K562 (cell line): ENCODE results near the gene CTDSP2. TPM values are rescaled to one million over a fixed set of nuclear protein-coding genes. Genes with fewer than 3 reads are reported as not detected.
A peak's percentile ranks its signal among the peaks of the same experiment; 100 is the strongest.

Source experiments
- MAFG ChIP-seq: fragments of 450-650 bp; conservative IDR thresholded peaks from 2 replicates; pipeline ENCODE4 v1.6.1; 2016; ENCODE audit warnings: missing genetic modification characterization, missing compliant biosample characterization
- NFATC3 ChIP-seq: fragments of 450-650 bp; IDR thresholded peaks from 2 replicates; pipeline ENCODE4 v1.6.1; 2017; ENCODE audit warnings: mild to moderate bottlenecking
- NR2C1 ChIP-seq, 2 experiments: fragments of 450-650 bp; IDR thresholded peaks; 2 replicates each; pipeline ENCODE4 v1.6.1; 2017; ENCODE audit warnings: mild to moderate bottlenecking in 2 of 2, antibody characterized with exemption in 1 of 2, inconsistent platforms in 1 of 2, missing compliant biosample characterization in 1 of 2, missing genetic modification characterization in 1 of 2
- SMAD1 ChIP-seq: fragments of 150-350 bp; IDR thresholded peaks from 2 replicates; pipeline ENCODE4 v1.6.1; 2014; ENCODE audit warnings: low read length, low read depth; ENCODE audit not compliant: partially characterized antibody
- TAL1 ChIP-seq: fragments of 450-650 bp; IDR thresholded peaks from 2 replicates; pipeline ENCODE4 v1.6.1; 2016; ENCODE audit warnings: mild to moderate bottlenecking
- ZNF143 ChIP-seq: sonication (generic); formaldehyde crosslinking; IDR thresholded peaks from 2 replicates; pipeline ENCODE4 v1.9.0; 2022; ENCODE audit warnings: mild to moderate bottlenecking, missing genetic modification reagents
- ZNF316 ChIP-seq: fragments of 450-650 bp; IDR thresholded peaks from 2 replicates; pipeline ENCODE4 v1.6.1; 2016
- microRNA counts: library from miRNA; unstranded; fragments of <30 nt; microRNA quantifications from one replicate; lab custom pipeline; 2016
- microRNA-seq: library from miRNA; unstranded; fragments of <30 nt; microRNA quantifications from one replicate; pipeline ENCODE4, GENCODE V29; 2018; ENCODE audit warnings: borderline microRNAs expressed
- polyA plus RNA-seq, 8 experiments: library from polyadenylated mRNA; depleted of rRNA in 4 of 8; stranded (reverse) in 5 of 8; unstranded in 3 of 8; fragments of >200 nt; fragmentation: Nextera tagmentation in 2 of 8; fragmentation: Illumina TruSeq in 1 of 8; extraction: Ambion mirVana in 2 of 8; extraction: Trizol in 1 of 8; gene quantifications; 2 replicates each; pipeline versions ENCODE4 v1.2.1 to v1.2.3, GENCODE V29; 2011 to 2014; ENCODE audit warnings: inconsistent platforms in 1 of 8, missing spikeins in 1 of 8
- small RNA-seq: library from RNA; depleted of rRNA; stranded (forward); fragments of <200 nt; gene quantifications from one replicate; pipeline ENCODE3, GENCODE V24; 2014
- total RNA-seq, 7 experiments: library from RNA; depleted of rRNA in 6 of 7; stranded (reverse); fragments of >200 nt in 6 of 7; fragmentation: Illumina TruSeq in 2 of 7; extraction: Trizol in 2 of 7; gene quantifications; 2 replicates each; pipeline versions ENCODE4 v1.2.1 to v1.2.3, GENCODE V29; 2011 to 2021; ENCODE audit warnings: low replicate concordance in 1 of 7
- TF ChIP-seq, protein P1 (sequence below): fragments of 250-450 bp; sonication (Bioruptor Pico); IDR thresholded peaks from 2 replicates; pipeline ENCODE4 v1.4.0; 2020; ENCODE audit warnings: mild to moderate bottlenecking, moderate library complexity

Gene CTDSP2
- total and polyA plus RNA-seq, 9 of the 15 experiments (the other 6 are each of a cell fraction or from before 2014, with no cell fraction given) = 20.4 to 108 (median 47.7) TPM

DNA sequence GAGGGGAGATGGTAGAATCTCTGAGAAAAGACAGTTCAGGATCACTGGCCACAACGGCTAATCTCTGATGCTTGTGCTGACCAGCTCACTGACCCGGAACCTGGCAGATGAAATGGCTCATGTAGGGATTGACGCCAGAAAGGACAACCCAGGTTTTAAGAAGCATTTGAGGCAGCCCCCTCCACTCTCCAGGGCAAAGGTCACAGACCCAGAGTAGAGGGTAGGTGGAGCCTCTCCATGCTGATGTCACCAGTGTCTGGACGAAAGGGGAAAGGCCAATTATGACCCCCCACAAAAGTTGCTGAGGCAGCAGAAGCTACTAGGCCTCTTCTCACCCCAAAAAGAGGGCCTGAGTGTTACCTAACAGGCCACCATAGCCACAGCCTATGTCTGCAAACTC lies 75.8 kb downstream of the CTDSP2 start (continued):
- no peak for TF ChIP-seq NFATC3
- TF ChIP-seq SMAD1 = no peak
- peak; percentile 95 for TF ChIP-seq ZNF316
- peak; percentile 84 for TF ChIP-seq MAFG (tag)
- TF ChIP-seq, protein P1, sequence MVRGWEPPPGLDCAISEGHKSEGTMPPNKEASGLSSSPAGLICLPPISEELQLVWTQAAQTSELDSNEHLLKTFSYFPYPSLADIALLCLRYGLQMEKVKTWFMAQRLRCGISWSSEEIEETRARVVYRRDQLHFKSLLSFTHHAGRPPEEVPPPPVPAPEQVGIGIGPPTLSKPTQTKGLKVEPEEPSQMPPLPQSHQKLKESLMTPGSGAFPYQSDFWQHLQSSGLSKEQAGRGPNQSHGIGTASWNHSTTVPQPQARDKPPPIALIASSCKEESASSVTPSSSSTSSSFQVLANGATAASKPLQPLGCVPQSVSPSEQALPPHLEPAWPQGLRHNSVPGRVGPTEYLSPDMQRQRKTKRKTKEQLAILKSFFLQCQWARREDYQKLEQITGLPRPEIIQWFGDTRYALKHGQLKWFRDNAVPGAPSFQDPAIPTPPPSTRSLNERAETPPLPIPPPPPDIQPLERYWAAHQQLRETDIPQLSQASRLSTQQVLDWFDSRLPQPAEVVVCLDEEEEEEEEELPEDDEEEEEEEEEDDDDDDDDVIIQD (CRISPR knock-in tag) = no peak
- no peak for TF ChIP-seq ZNF143 (CRISPR knock-in tag)
- TF ChIP-seq TAL1 = no peak
- TF ChIP-seq NR2C1 (IDR thresholded peaks at IDR 0.05) = 0 out of 2 replicates have a peak, but pooled peaks have one; percentile 43
- peak; percentile 58; the same call in 1 of the 2 replicates for TF ChIP-seq NR2C1 (tag; IDR thresholded peaks at IDR 0.05)
- TF ChIP-seq, all 486 proteins: peak for 6

MicroRNA genes within 50 kb of the gene (microRNA counts, 767-probe panel; counts per million panel counts)
- microRNA hsa-miR-26a-5p (lab: Ali Mortazavi, UCI) = 4,811 counts per million, percentile 87 among the panel's probes with 10 or more counts

Small RNA genes lying within 50 kb of the gene (microRNA-seq; reads per million reads assigned to microRNA genes)
- gene MIR26A2 = 29.3 reads per million, percentile 69 among the genes with 10 or more reads in this experiment

Small RNA genes lying within 50 kb of the gene (small RNA-seq; reads per million reads assigned to genes)
- gene MIR26A2 = 1.7 reads per million, percentile 77 among the genes with 10 or more reads in this experiment
- gene RNU6-1083P = not detected

Other genes with a start within 250 kb of the CTDSP2 start
Only the 7 nearest of the 14 such genes appear.
- gene CDK4, start 94.4 kb downstream of the CTDSP2 start, total RNA-seq (2014; rRNA removed) = 237 and 282 TPM in 2 replicates
- 173 and 188 TPM in 2 replicates for gene CDK4, start 94.4 kb downstream of the CTDSP2 start, total RNA-seq (2014; rRNA removed; fragmentation: Illumina TruSeq; extraction: Trizol)
- 216 and 217 TPM in 2 replicates for gene CDK4, start 94.4 kb downstream of the CTDSP2 start, total RNA-seq (2015; rRNA removed; fragmentation: Illumina TruSeq; extraction: Trizol)
- gene CDK4, start 94.4 kb downstream of the CTDSP2 start, total RNA-seq (2021) = 238 and 253 TPM in 2 replicates
- 429 and 436 TPM in 2 replicates for gene CDK4, start 94.4 kb downstream of the CTDSP2 start, polyA plus RNA-seq (2011; rRNA removed)
- gene CDK4, start 94.4 kb downstream of the CTDSP2 start, polyA plus RNA-seq (2014; fragmentation: Illumina TruSeq; extraction: Trizol) = 347 and 427 TPM in 2 replicates
- gene CDK4, start 94.4 kb downstream of the CTDSP2 start, polyA plus RNA-seq (2014; fragmentation: Nextera tagmentation; extraction: Ambion mirVana) = 10 to 100 TPM; 37.8 to 62.8 TPM
- gene CDK4, start 94.4 kb downstream of the CTDSP2 start, polyA plus RNA-seq (2014; rRNA removed) = 309 and 339 TPM in 2 replicates
- 6.2 and 6.9 TPM in 2 replicates for gene MARCHF9, start 91.6 kb downstream of the CTDSP2 start, total RNA-seq (2014; rRNA removed)
- gene MARCHF9, start 91.6 kb downstream of the CTDSP2 start, total RNA-seq (2014; rRNA removed; fragmentation: Illumina TruSeq; extraction: Trizol) = 2.9 and 4.2 TPM in 2 replicates
- 4.6 and 5.6 TPM in 2 replicates for gene MARCHF9, start 91.6 kb downstream of the CTDSP2 start, total RNA-seq (2015; rRNA removed; fragmentation: Illumina TruSeq; extraction: Trizol)
- 10.1 and 10.7 TPM in 2 replicates for gene MARCHF9, start 91.6 kb downstream of the CTDSP2 start, total RNA-seq (2021)
- 6.6 and 10.3 TPM in 2 replicates for gene MARCHF9, start 91.6 kb downstream of the CTDSP2 start, polyA plus RNA-seq (2011; rRNA removed)
- gene MARCHF9, start 91.6 kb downstream of the CTDSP2 start, polyA plus RNA-seq (2014; fragmentation: Illumina TruSeq; extraction: Trizol) = 9.5 and 9.9 TPM in 2 replicates
- gene MARCHF9, start 91.6 kb downstream of the CTDSP2 start, polyA plus RNA-seq (2014; fragmentation: Nextera tagmentation; extraction: Ambion mirVana) = 1 to 10 TPM in 1 of 2 experiments, under 1 TPM in 1; 0.80 to 1.3 TPM
- 9.7 and 12.4 TPM in 2 replicates for gene MARCHF9, start 91.6 kb downstream of the CTDSP2 start, polyA plus RNA-seq (2014; rRNA removed)
- 1.3 and 2.2 TPM in 2 replicates for gene CYP27B1, start 79.7 kb downstream of the CTDSP2 start, total RNA-seq (2014; rRNA removed)
- 0.57 and 0.65 TPM in 2 replicates for gene CYP27B1, start 79.7 kb downstream of the CTDSP2 start, total RNA-seq (2014; rRNA removed; fragmentation: Illumina TruSeq; extraction: Trizol)
- 1.2 TPM in 2 replicates for gene CYP27B1, start 79.7 kb downstream of the CTDSP2 start, total RNA-seq (2015; rRNA removed; fragmentation: Illumina TruSeq; extraction: Trizol)
- gene CYP27B1, start 79.7 kb downstream of the CTDSP2 start, total RNA-seq (2021) = 2.6 and 4.2 TPM in 2 replicates
- 2.5 and 7.0 TPM in 2 replicates for gene CYP27B1, start 79.7 kb downstream of the CTDSP2 start, polyA plus RNA-seq (2011; rRNA removed)
- 1.5 and 1.8 TPM in 2 replicates for gene CYP27B1, start 79.7 kb downstream of the CTDSP2 start, polyA plus RNA-seq (2014; fragmentation: Illumina TruSeq; extraction: Trizol)
- under 1 TPM; 0.18 to 0.23 TPM for gene CYP27B1, start 79.7 kb downstream of the CTDSP2 start, polyA plus RNA-seq (2014; fragmentation: Nextera tagmentation; extraction: Ambion mirVana)
- gene CYP27B1, start 79.7 kb downstream of the CTDSP2 start, polyA plus RNA-seq (2014; rRNA removed) = 3.1 and 3.8 TPM in 2 replicates
- gene METTL1, start 74.6 kb downstream of the CTDSP2 start, total RNA-seq (2014; rRNA removed) = 24.0 and 42.5 TPM in 2 replicates
- gene METTL1, start 74.6 kb downstream of the CTDSP2 start, total RNA-seq (2014; rRNA removed; fragmentation: Illumina TruSeq; extraction: Trizol) = 12.6 and 14.6 TPM in 2 replicates
- gene METTL1, start 74.6 kb downstream of the CTDSP2 start, total RNA-seq (2015; rRNA removed; fragmentation: Illumina TruSeq; extraction: Trizol) = 17.5 and 18.0 TPM in 2 replicates
- gene METTL1, start 74.6 kb downstream of the CTDSP2 start, total RNA-seq (2021) = 44.0 and 49.3 TPM in 2 replicates
- gene METTL1, start 74.6 kb downstream of the CTDSP2 start, polyA plus RNA-seq (2011; rRNA removed) = 39.2 and 45.1 TPM in 2 replicates
- gene METTL1, start 74.6 kb downstream of the CTDSP2 start, polyA plus RNA-seq (2014; fragmentation: Illumina TruSeq; extraction: Trizol) = 36.8 and 47.6 TPM in 2 replicates
- gene METTL1, start 74.6 kb downstream of the CTDSP2 start, polyA plus RNA-seq (2014; fragmentation: Nextera tagmentation; extraction: Ambion mirVana) = 10 to 100 TPM; 52.9 to 65.9 TPM
- gene METTL1, start 74.6 kb downstream of the CTDSP2 start, polyA plus RNA-seq (2014; rRNA removed) = 23.9 and 32.1 TPM in 2 replicates
- 4.1 and 6.0 TPM in 2 replicates for gene EEF1AKMT3, start 74.1 kb downstream of the CTDSP2 start, total RNA-seq (2014; rRNA removed)
- gene EEF1AKMT3, start 74.1 kb downstream of the CTDSP2 start, total RNA-seq (2014; rRNA removed; fragmentation: Illumina TruSeq; extraction: Trizol) = 6.9 and 7.8 TPM in 2 replicates
- 6.1 and 6.6 TPM in 2 replicates for gene EEF1AKMT3, start 74.1 kb downstream of the CTDSP2 start, total RNA-seq (2015; rRNA removed; fragmentation: Illumina TruSeq; extraction: Trizol)
- 7.2 and 11.7 TPM in 2 replicates for gene EEF1AKMT3, start 74.1 kb downstream of the CTDSP2 start, total RNA-seq (2021)
- gene EEF1AKMT3, start 74.1 kb downstream of the CTDSP2 start, polyA plus RNA-seq (2011; rRNA removed) = 17.2 and 17.6 TPM in 2 replicates
- 9.1 and 10.6 TPM in 2 replicates for gene EEF1AKMT3, start 74.1 kb downstream of the CTDSP2 start, polyA plus RNA-seq (2014; fragmentation: Illumina TruSeq; extraction: Trizol)
- 1 to 10 TPM; 4.9 to 9.1 TPM for gene EEF1AKMT3, start 74.1 kb downstream of the CTDSP2 start, polyA plus RNA-seq (2014; fragmentation: Nextera tagmentation; extraction: Ambion mirVana)
- gene EEF1AKMT3, start 74.1 kb downstream of the CTDSP2 start, polyA plus RNA-seq (2014; rRNA removed) = 7.9 and 11.4 TPM in 2 replicates
- gene TSFM, start 63.9 kb downstream of the CTDSP2 start, total RNA-seq (2014; rRNA removed) = 56.7 and 74.2 TPM in 2 replicates
- gene TSFM, start 63.9 kb downstream of the CTDSP2 start, total RNA-seq (2014; rRNA removed; fragmentation: Illumina TruSeq; extraction: Trizol) = 48.1 and 56.4 TPM in 2 replicates
- 56.0 and 58.2 TPM in 2 replicates for gene TSFM, start 63.9 kb downstream of the CTDSP2 start, total RNA-seq (2015; rRNA removed; fragmentation: Illumina TruSeq; extraction: Trizol)
- gene TSFM, start 63.9 kb downstream of the CTDSP2 start, total RNA-seq (2021) = 62.4 and 62.6 TPM in 2 replicates
- 38.9 and 44.6 TPM in 2 replicates for gene TSFM, start 63.9 kb downstream of the CTDSP2 start, polyA plus RNA-seq (2011; rRNA removed)
- gene TSFM, start 63.9 kb downstream of the CTDSP2 start, polyA plus RNA-seq (2014; fragmentation: Illumina TruSeq; extraction: Trizol) = 55.3 and 57.1 TPM in 2 replicates
- 100 to 1,000 TPM; 166 to 198 TPM for gene TSFM, start 63.9 kb downstream of the CTDSP2 start, polyA plus RNA-seq (2014; fragmentation: Nextera tagmentation; extraction: Ambion mirVana)
- 60.2 and 70.7 TPM in 2 replicates for gene TSFM, start 63.9 kb downstream of the CTDSP2 start, polyA plus RNA-seq (2014; rRNA removed)
- 0.05 and 0.24 TPM in 2 replicates for gene AVIL, start 28.0 kb downstream of the CTDSP2 start, total RNA-seq (2014; rRNA removed)
- gene AVIL, start 28.0 kb downstream of the CTDSP2 start, total RNA-seq (2014; rRNA removed; fragmentation: Illumina TruSeq; extraction: Trizol) = 0.16 and 0.22 TPM in 2 replicates
- 0.25 and 0.34 TPM in 2 replicates for gene AVIL, start 28.0 kb downstream of the CTDSP2 start, total RNA-seq (2015; rRNA removed; fragmentation: Illumina TruSeq; extraction: Trizol)
- 0.27 and 0.33 TPM in 2 replicates for gene AVIL, start 28.0 kb downstream of the CTDSP2 start, total RNA-seq (2021)
- 0.17 and 0.24 TPM in 2 replicates for gene AVIL, start 28.0 kb downstream of the CTDSP2 start, polyA plus RNA-seq (2011; rRNA removed)
- gene AVIL, start 28.0 kb downstream of the CTDSP2 start, polyA plus RNA-seq (2014; fragmentation: Illumina TruSeq; extraction: Trizol) = 0.39 TPM in 2 replicates
- under 1 TPM; 0.24 to 0.36 TPM for gene AVIL, start 28.0 kb downstream of the CTDSP2 start, polyA plus RNA-seq (2014; fragmentation: Nextera tagmentation; extraction: Ambion mirVana)
- gene AVIL, start 28.0 kb downstream of the CTDSP2 start, polyA plus RNA-seq (2014; rRNA removed) = 1.5 TPM in 1 of 2 replicates, not detected in the other